ENCODE results near the gene DDX20.

GRCh38 chr1:111739925-111740765, 15.6 kb upstream of the DDX20 start:
- TF ChIP-seq USF1 (IDR thresholded peaks at IDR 0.05) (no peak), REST (IDR thresholded peaks at IDR 0.05; ENCODE audit: low read depth) (no peak), TEAD4 (IDR thresholded peaks at IDR 0.05) (no peak)
